HepG2 (cell line): Measurements from ENCODE around the gene NT5C. TPM values are rescaled to one million over a fixed set of nuclear protein-coding genes. Genes with fewer than 3 reads are reported as not detected.
A peak's percentile ranks its signal among the peaks of the same experiment; 100 is the strongest.

Experiments used
- ARID5B ChIP-seq: IDR thresholded peaks from 2 replicates; pipeline ENCODE4 v1.4.0; 2020; ENCODE audit warnings: mild to moderate bottlenecking, missing genetic modification reagents
- CC2D1A ChIP-seq: sonication (generic); formaldehyde crosslinking; IDR thresholded peaks from 2 replicates; pipeline ENCODE4 v1.8.1; 2023; ENCODE audit warnings: mild to moderate bottlenecking, missing genetic modification reagents
- DDIT3 ChIP-seq: sonication (generic); formaldehyde crosslinking; IDR thresholded peaks from 2 replicates; pipeline ENCODE4 v1.4.0; 2020; ENCODE audit warnings: mild to moderate bottlenecking, missing genetic modification reagents
- ETS1 ChIP-seq: sonication (generic); formaldehyde crosslinking; IDR thresholded peaks from 2 replicates; pipeline ENCODE4 v1.4.0; 2020; ENCODE audit warnings: missing genetic modification reagents
- GATAD1 ChIP-seq: IDR thresholded peaks from 2 replicates; pipeline ENCODE4 v1.6.1; 2016; ENCODE audit warnings: missing genetic modification reagents, missing compliant biosample characterization
- KLF12 ChIP-seq: sonication (generic); formaldehyde crosslinking; IDR thresholded peaks from 2 replicates; pipeline ENCODE4 v1.4.0; 2020; ENCODE audit warnings: missing genetic modification reagents, borderline replicate concordance
- MTF1 ChIP-seq: sonication (generic); formaldehyde crosslinking; IDR thresholded peaks from 2 replicates; pipeline ENCODE4 v1.5.0; 2020; ENCODE audit warnings: missing genetic modification reagents
- NCOA5 ChIP-seq: sonication (generic); formaldehyde crosslinking; IDR thresholded peaks from 2 replicates; pipeline ENCODE4 v1.4.0; 2020; ENCODE audit warnings: missing genetic modification reagents
- PAWR ChIP-seq: sonication (generic); formaldehyde crosslinking; IDR thresholded peaks from 2 replicates; pipeline ENCODE4 v1.4.0; 2020; ENCODE audit warnings: missing genetic modification reagents, mild to moderate bottlenecking, borderline replicate concordance
- RARA ChIP-seq: IDR thresholded peaks from 2 replicates; pipeline ENCODE4 v1.6.1; 2016; ENCODE audit warnings: missing genetic modification reagents, missing compliant biosample characterization
- SP5 ChIP-seq: IDR thresholded peaks from 2 replicates; pipeline ENCODE4 v1.6.1; 2016; ENCODE audit warnings: low read depth, borderline replicate concordance
- ZBTB43 ChIP-seq: sonication (generic); formaldehyde crosslinking; conservative IDR thresholded peaks from 2 replicates; pipeline ENCODE4 v1.4.0; 2020; ENCODE audit warnings: missing genetic modification reagents
- ZMYM4 ChIP-seq: sonication (generic); formaldehyde crosslinking; IDR thresholded peaks from 2 replicates; pipeline ENCODE4 v1.8.1; 2023; ENCODE audit warnings: mild to moderate bottlenecking, missing genetic modification reagents
- ZNF136 ChIP-seq: sonication (generic); formaldehyde crosslinking; IDR thresholded peaks from 2 replicates; pipeline ENCODE4 v1.8.1; 2022; ENCODE audit warnings: low read depth, mild to moderate bottlenecking, moderate library complexity, missing genetic modification reagents
- ZNF256 ChIP-seq: sonication (generic); formaldehyde crosslinking; conservative IDR thresholded peaks from 2 replicates; pipeline ENCODE4 v1.4.0; 2020; ENCODE audit warnings: missing genetic modification reagents
- ZNF362 ChIP-seq: sonication (generic); formaldehyde crosslinking; IDR thresholded peaks from 2 replicates; pipeline ENCODE4 v1.4.0; 2020; ENCODE audit warnings: missing genetic modification reagents, mild to moderate bottlenecking, borderline replicate concordance
- ZNF414 ChIP-seq: sonication (generic); formaldehyde crosslinking; IDR thresholded peaks from 2 replicates; pipeline ENCODE4 v1.5.0; 2020; ENCODE audit warnings: missing genetic modification reagents
- ZNF530 ChIP-seq: sonication (generic); formaldehyde crosslinking; IDR thresholded peaks from 2 replicates; pipeline ENCODE4 v1.5.0; 2020; ENCODE audit warnings: low read depth, mild to moderate bottlenecking, missing genetic modification reagents
- ZNF639 ChIP-seq: conservative IDR thresholded peaks from 2 replicates; pipeline ENCODE4 v1.6.1; 2018; ENCODE audit warnings: missing genetic modification reagents
- ZNF709 ChIP-seq: sonication (generic); formaldehyde crosslinking; IDR thresholded peaks from 2 replicates; pipeline ENCODE4 v1.5.0; 2020; ENCODE audit warnings: mild to moderate bottlenecking, missing genetic modification reagents
- ZNF773 ChIP-seq: sonication (generic); formaldehyde crosslinking; IDR thresholded peaks from 2 replicates; pipeline ENCODE4 v1.4.0; 2020; ENCODE audit warnings: missing genetic modification reagents, borderline replicate concordance
- polyA plus RNA-seq, 8 experiments: library from polyadenylated mRNA; depleted of rRNA in 3 of 8; stranded (reverse) in 7 of 8; unstranded in 1 of 8; fragments of >200 nt; fragmentation: Illumina TruSeq in 4 of 8; extraction: Trizol in 4 of 8; gene quantifications; 2 replicates each; pipeline versions ENCODE4 v1.2.1 to v1.2.3, GENCODE V29; 2011 to 2016; ENCODE audit warnings: low read depth in 4 of 8, missing spikeins in 1 of 8, mixed read lengths in 1 of 8; ENCODE audit not compliant: insufficient read depth in 1 of 8
- total RNA-seq, 5 experiments: library from RNA; depleted of rRNA; stranded (reverse); fragments of >200 nt; fragmentation: Illumina TruSeq; extraction: Trizol; gene quantifications; 2 replicates each; pipeline ENCODE4 v1.2.3, GENCODE V29; 2016; ENCODE audit warnings: low read depth in 1 of 5

Gene NT5C
- total and polyA plus RNA-seq, 2 of the 13 experiments (the other 11 are each of a cell fraction or from before 2014, with no cell fraction given) = 42.8 to 48.6 TPM

- TF ChIP-seq ARID5B (CRISPR knock-in tag) (no peak), ZNF639 (CRISPR knock-in tag) (no peak), ZNF530 (CRISPR knock-in tag) (no peak), MTF1 (CRISPR knock-in tag) (no peak), ZNF773 (CRISPR knock-in tag) (0 out of 2 replicates have a peak, but pooled peaks have one; percentile 17), DDIT3 (CRISPR knock-in tag) (no peak), KLF12 (CRISPR knock-in tag) (no peak), PAWR (CRISPR knock-in tag) (no peak), NCOA5 (CRISPR knock-in tag) (no peak), ETS1 (CRISPR knock-in tag) (0 out of 2 replicates have a peak, but pooled peaks have one; percentile 8), CC2D1A (CRISPR knock-in tag) (peak; percentile 43; the same call in 1 of the 2 replicates), ZMYM4 (no peak), GATAD1 (no peak), ZNF136 (CRISPR knock-in tag) (no peak), ZBTB43 (no peak), ZNF709 (CRISPR knock-in tag) (peak; percentile 71), ZNF256 (CRISPR knock-in tag) (no peak), ZNF362 (CRISPR knock-in tag) (no peak), SP5 (CRISPR knock-in tag) (no peak), ZNF414 (CRISPR knock-in tag) (peak; percentile 55; the same call in 1 of the 2 replicates), RARA (CRISPR knock-in tag) (no peak)
These were observed 44.4 kb downstream of the NT5C start (continued) for GRCh38 chr17:75087182-75087557.
